ENCODE results near the gene CCDC13. TPM values are rescaled to one million over a fixed set of nuclear protein-coding genes. Genes with fewer than 3 reads are reported as not detected.

CCDC13 gene
- total and polyA plus RNA-seq, 2 of the 13 experiments (the other 11 are each of a cell fraction or from before 2014, with no cell fraction given) = 0.22 to 0.51 TPM

DNA sequence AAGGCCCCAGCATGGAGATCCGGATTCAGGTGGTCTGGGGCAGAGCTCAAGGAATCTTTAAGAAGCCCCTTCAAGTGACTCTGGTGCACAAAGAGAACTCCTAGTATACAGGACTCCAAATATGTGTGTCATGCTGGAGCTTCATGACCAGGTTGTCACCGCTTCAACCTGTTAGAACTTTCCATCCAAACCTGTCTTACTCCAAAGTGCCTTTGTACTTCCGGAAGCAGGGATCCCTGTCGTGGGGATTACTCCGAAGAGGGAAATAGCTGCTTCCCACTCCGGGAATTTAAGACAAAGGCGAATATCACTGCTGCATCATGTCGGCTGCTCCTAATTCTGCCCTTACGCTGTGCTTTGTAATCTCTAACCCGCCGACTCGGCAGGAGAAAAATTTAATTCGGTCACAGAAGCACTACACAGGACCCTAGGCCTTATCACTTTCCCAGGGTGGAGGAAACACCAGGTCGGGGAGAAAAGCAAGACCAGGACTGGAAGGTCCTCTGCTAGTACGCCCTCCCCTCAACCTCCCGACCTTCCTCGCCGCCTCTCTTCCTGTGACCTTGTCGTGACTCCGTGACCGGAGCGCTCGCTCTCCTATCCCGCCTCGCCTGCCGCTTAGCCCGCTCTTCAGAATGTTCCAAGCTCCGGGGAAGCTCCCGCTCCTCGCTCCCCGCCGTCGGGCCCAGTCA is 30.5 kb upstream of the CCDC13 start (continued):
- TF ChIP-seq ZNF652 (CRISPR knock-in tag; IDR thresholded peaks at IDR 0.05; ENCODE audit: borderline replicate concordance, low read depth) = no peak
- no peak for TF ChIP-seq MATR3 (CRISPR knock-in tag; IDR thresholded peaks at IDR 0.05)
- TF ChIP-seq ZNF781 (CRISPR knock-in tag; IDR thresholded peaks at IDR 0.05; ENCODE audit: borderline replicate concordance, not compliant biosample characterization) = no peak
- no peak for TF ChIP-seq ZNF562 (CRISPR knock-in tag; IDR thresholded peaks at IDR 0.05; ENCODE audit: borderline replicate concordance)
- no peak for TF ChIP-seq ZSCAN21 (CRISPR knock-in tag; IDR thresholded peaks at IDR 0.05; ENCODE audit: borderline replicate concordance)
- no peak for TF ChIP-seq IKZF1 (IDR thresholded peaks at IDR 0.05)
- no peak for TF ChIP-seq TEAD3 (CRISPR knock-in tag; optimal IDR thresholded peaks at IDR 0.05; ENCODE audit: borderline replicate concordance)
- TF ChIP-seq TFDP2 (CRISPR knock-in tag; IDR thresholded peaks at IDR 0.05) = no peak
- TF ChIP-seq ZNF143 (CRISPR knock-in tag; IDR thresholded peaks at IDR 0.05) = no peak; the same call in 1 of the 2 replicates
- TF ChIP-seq ZNF883 (CRISPR knock-in tag; IDR thresholded peaks at IDR 0.05; ENCODE audit: not compliant biosample characterization) = no peak
- no peak for TF ChIP-seq ZNF609 (CRISPR knock-in tag; IDR thresholded peaks at IDR 0.05; ENCODE audit: borderline replicate concordance)
- TF ChIP-seq, protein P1, sequence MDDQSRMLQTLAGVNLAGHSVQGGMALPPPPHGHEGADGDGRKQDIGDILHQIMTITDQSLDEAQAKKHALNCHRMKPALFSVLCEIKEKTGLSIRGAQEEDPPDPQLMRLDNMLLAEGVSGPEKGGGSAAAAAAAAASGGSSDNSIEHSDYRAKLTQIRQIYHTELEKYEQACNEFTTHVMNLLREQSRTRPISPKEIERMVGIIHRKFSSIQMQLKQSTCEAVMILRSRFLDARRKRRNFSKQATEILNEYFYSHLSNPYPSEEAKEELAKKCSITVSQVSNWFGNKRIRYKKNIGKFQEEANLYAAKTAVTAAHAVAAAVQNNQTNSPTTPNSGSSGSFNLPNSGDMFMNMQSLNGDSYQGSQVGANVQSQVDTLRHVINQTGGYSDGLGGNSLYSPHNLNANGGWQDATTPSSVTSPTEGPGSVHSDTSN (CRISPR knock-in tag; IDR thresholded peaks at IDR 0.05; ENCODE audit: borderline replicate concordance) = no peak
- TF ChIP-seq ZNF124 (CRISPR knock-in tag; IDR thresholded peaks at IDR 0.05) = no peak
- TF ChIP-seq ZNF451 (CRISPR knock-in tag; IDR thresholded peaks at IDR 0.05) = no peak
- no peak for TF ChIP-seq ZNF121 (CRISPR knock-in tag; IDR thresholded peaks at IDR 0.05)
- TF ChIP-seq TBX3 (IDR thresholded peaks at IDR 0.05; ENCODE audit: borderline replicate concordance) = no peak
- 0 out of 2 replicates have a peak, but pooled peaks have one; percentile 16 for TF ChIP-seq ZNF510 (CRISPR knock-in tag; IDR thresholded peaks at IDR 0.05; ENCODE audit: low read depth)
- TF ChIP-seq ZFAT (CRISPR knock-in tag; conservative IDR thresholded peaks at IDR 0.05) = peak; percentile 34; the same call in 1 of the 2 replicates
- TF ChIP-seq, protein P2, sequence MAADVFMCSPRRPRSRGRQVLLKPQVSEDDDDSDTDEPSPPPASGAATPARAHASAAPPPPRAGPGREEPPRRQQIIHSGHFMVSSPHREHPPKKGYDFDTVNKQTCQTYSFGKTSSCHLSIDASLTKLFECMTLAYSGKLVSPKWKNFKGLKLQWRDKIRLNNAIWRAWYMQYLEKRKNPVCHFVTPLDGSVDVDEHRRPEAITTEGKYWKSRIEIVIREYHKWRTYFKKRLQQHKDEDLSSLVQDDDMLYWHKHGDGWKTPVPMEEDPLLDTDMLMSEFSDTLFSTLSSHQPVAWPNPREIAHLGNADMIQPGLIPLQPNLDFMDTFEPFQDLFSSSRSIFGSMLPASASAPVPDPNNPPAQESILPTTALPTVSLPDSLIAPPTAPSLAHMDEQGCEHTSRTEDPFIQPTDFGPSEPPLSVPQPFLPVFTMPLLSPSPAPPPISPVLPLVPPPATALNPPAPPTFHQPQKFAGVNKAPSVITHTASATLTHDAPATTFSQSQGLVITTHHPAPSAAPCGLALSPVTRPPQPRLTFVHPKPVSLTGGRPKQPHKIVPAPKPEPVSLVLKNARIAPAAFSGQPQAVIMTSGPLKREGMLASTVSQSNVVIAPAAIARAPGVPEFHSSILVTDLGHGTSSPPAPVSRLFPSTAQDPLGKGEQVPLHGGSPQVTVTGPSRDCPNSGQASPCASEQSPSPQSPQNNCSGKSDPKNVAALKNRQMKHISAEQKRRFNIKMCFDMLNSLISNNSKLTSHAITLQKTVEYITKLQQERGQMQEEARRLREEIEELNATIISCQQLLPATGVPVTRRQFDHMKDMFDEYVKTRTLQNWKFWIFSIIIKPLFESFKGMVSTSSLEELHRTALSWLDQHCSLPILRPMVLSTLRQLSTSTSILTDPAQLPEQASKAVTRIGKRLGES (CRISPR knock-in tag; IDR thresholded peaks at IDR 0.05; ENCODE audit: borderline replicate concordance) = 0 out of 2 replicates have a peak, but pooled peaks have one; percentile 33
- TF ChIP-seq ZNF232 (CRISPR knock-in tag; IDR thresholded peaks at IDR 0.05; ENCODE audit: borderline replicate concordance) = peak; percentile 25; the same call in 1 of the 2 replicates

Measured in HepG2 (cell line).